K562 treated with DMSO at 1 percent for 24 hours (cell line): ENCODE measurements around the gene SFT2D1. TPM values are rescaled to one million over a fixed set of nuclear protein-coding genes. Genes with fewer than 3 reads are reported as not detected.

Experiments
- total RNA-seq: library from RNA; unstranded; fragments of 300-600 nt; gene quantifications from 2 replicates; pipeline ENCODE4 v1.2.3, GENCODE V29; 2022; ENCODE audit warnings: low read depth; ENCODE audit not compliant: insufficient read depth

The SFT2D1 gene
- total RNA-seq, result 68.4 and 74.4 TPM in 2 replicates

DNA sequence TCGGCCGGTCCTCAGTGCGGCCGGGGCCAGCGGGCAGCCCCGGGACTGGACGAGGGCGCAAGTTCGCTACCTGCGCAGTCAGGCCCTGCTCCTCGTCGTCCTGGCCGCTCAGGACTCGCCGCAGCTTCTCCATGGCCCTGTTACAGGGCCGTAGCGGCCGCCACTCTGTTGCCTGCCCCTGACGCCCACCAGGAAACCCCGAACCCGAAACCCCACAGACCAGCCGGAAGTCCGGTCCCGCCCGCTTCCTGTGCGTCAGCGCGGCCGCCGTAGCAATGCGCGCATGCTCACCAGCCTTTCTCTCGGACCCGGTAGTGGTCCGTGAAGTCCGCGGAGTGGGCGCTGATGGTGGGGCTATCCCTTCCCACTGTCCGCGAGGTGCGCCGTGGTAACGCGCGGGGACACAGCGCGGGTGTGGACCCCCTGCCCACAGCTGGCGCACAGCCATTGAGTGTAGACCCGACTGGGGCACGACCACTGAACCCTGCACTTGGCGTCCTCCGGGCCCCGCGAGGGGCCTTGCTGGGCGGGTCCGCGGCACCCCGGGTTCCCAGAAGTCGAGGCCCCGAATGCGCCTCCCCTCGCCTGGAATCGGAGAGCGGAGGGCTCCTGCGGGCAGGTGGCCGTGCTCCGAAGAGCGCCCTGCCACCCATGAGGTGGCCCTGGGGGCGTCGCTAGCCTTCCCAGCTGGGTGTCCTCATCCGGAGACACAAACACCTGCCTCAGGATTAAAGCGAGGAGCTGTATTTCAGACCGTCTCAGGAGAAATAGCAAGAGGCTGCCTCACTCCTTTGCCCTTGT is at the start of gene SFT2D1:
SFT2D1 (minus strand) TSS at position 197 of the 801 bp plus-strand sequence; CDS start at position 133, 64 bp downstream.

DNA sequence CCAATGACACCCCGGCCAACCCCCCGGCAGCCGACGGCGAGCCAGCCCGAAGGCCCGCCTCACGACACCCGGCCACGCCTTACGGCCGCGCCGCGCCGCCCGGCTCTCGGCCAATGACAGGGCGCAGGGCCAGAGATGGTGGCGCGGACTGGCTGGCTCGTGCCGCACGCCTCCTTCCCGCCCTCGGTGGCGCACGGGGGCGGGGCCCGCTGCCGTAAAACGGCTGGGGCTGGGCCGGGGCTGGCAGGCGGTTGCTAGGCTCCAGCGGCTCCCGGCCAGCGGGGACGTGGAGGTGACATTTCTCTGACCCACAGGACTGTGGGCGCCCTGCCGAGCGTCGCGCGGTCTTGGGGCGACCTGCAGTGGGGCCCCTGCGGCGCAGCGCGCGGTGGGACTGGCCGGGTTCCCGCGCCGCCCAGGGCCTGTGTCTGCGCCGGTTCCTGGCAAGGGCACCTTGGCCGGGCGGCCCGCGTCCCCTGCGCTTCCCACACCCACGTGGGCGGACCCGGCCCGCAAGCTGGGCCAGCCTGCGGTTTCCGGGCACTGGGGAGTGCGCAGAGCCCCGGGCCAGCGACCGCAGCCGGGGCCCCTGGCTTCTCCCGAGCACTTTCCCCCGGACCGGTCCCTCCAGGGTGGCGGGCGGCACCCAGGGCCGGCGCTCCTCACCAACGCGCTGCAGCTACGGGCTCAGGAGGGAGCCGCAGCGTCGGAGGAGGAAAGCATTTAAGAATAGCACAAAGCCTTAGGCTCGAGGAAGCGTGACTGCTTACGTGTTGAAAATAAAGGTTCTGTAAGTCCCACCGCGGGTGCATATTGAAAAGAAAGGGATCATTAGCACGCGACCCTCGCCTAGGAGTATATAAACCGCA is 40.8 kb upstream of the SFT2D1 start, which contains the start of gene MPC1:
MPC1 (minus strand) TSS at position 8 of the 869 bp plus-strand sequence. CDS start 64 bp downstream, outside the sequence.

GRCh38 chr6:166308033-166308768 is 34.1 kb downstream of the SFT2D1 start, which contains the start of gene PRR18:
Gene PRR18, minus strand, starts transcription at chr6:166308392. Its CDS starts 250 bp downstream, at chr6:166308142.

Other genes starting within 250 kb of the SFT2D1 start
- gene TBXT, start 174.7 kb downstream of the SFT2D1 start, total RNA-seq, result not detected in 2 replicates
- gene PRR18, start 34.2 kb downstream of the SFT2D1 start, total RNA-seq, result not detected in 2 replicates
- 76.9 and 82.5 TPM in 2 replicates for gene MPC1, start 40.4 kb upstream of the SFT2D1 start, total RNA-seq
- gene RAMACL, start 244.1 kb upstream of the SFT2D1 start, total RNA-seq, result not detected in 2 replicates